GM12892 (cell line): Measurements from ENCODE around the gene NR3C2.
"Not testable (repeated sequence)": the region's sequence is repeated elsewhere in the genome, so short reads cannot be mapped to it uniquely, and the experiment has no call there.

ENCODE experiments used
- POLR2A ChIP-seq: IDR thresholded peaks from 2 replicates; pipeline ENCODE4 v1.6.1; 2011; ENCODE audit warnings: low read depth, low read length, control low read depth
- POLR2AphosphoS5 ChIP-seq: IDR thresholded peaks from 2 replicates; pipeline ENCODE4 v1.6.1; 2011; ENCODE audit warnings: low read depth, low read length, control low read depth

GRCh38 chr4:148187454-148188222, 254.6 kb downstream of the NR3C2 start:
- not testable (repeated sequence) for TF ChIP-seq POLR2A, POLR2AphosphoS5
